Gastroesophageal sphincter (tissue), 4 donors: ENCODE measurements around the gene ARSJ. TPM values are rescaled to one million over a fixed set of nuclear protein-coding genes. Genes with fewer than 3 reads are reported as not detected.
A peak's percentile ranks its signal among the peaks of the same experiment; 100 is the strongest.

Experiments used
- ATAC-seq: fragments of 150-250 bp; one replicate; pipeline ENCODE4 v1.9.1; 2016; ENCODE audit warnings: mild to moderate bottlenecking, moderate library complexity
- H3K27ac ChIP-seq, 4 donors: fragments of 200-600 bp; sonication (generic) in 3 of 4; 1 replicate in 3 of 4; 2 replicates in 1 of 4; pipeline ENCODE4 v1.5.1; 2016 to 2019
- H3K27me3 ChIP-seq: fragments of 200-600 bp; sonication (generic); one replicate; pipeline ENCODE4 v1.5.1; 2019
- H3K36me3 ChIP-seq, 2 donors: fragments of 200-600 bp; sonication (generic); one replicate each; pipeline ENCODE4 v1.5.1; 2019; ENCODE audit warnings: control low read depth in 1 of 2
- H3K4me1 ChIP-seq, 3 donors: fragments of 200-600 bp; sonication (generic); 1 replicate in 2 of 3; 2 replicates in 1 of 3; pipeline ENCODE4 v1.5.1; 2016 to 2019; ENCODE audit warnings: control low read depth in 2 of 3
- H3K4me3 ChIP-seq, 2 donors: fragments of 200-600 bp; sonication (generic); one replicate each; pipeline ENCODE4 v1.5.1; 2019; ENCODE audit warnings: mild to moderate bottlenecking in 1 of 2, moderate library complexity in 1 of 2
- H3K9me3 ChIP-seq, 3 donors: fragments of 200-600 bp; sonication (generic); one replicate each; pipeline ENCODE4 v1.5.1; 2017 to 2019; ENCODE audit warnings: control low read depth in 2 of 3
- EP300 ChIP-seq: sonication (generic); formaldehyde crosslinking; IDR thresholded peaks from one replicate; pipeline ENCODE4 v1.6.1; 2017; ENCODE audit warnings: antibody characterized with exemption, mild to moderate bottlenecking
- POLR2A ChIP-seq, 2 donors: fragments of 450-650 bp; IDR thresholded peaks; one replicate each; pipeline ENCODE4 v1.6.1; 2017; ENCODE audit warnings: antibody characterized with exemption in 2 of 2, mild to moderate bottlenecking in 2 of 2, moderate library complexity in 1 of 2
- POLR2AphosphoS5 ChIP-seq: sonication (generic); formaldehyde crosslinking; IDR thresholded peaks from one replicate; pipeline ENCODE4 v1.6.1; 2017; ENCODE audit warnings: antibody characterized with exemption
- WGBS, 2 donors: methylation state at CpG; one replicate each; pipeline ENCODE4 v1.1.5; 2018; ENCODE audit warnings: low coverage in 1 of 2; 5-methylcytosine and 5-hydroxymethylcytosine counted together
- total RNA-seq, 4 donors: library from RNA; depleted of rRNA; stranded (reverse); fragments of >200 nt; gene quantifications; one replicate each; pipeline ENCODE4 v1.1.0, GENCODE V29; 2016
- TF ChIP-seq, protein P1 (sequence below), 4 experiments: fragments of 200-600 bp in 2 of 4; fragments of 450-650 bp in 2 of 4; sonication (generic) in 1 of 4; IDR thresholded peaks; one replicate each; pipeline ENCODE4 v1.5.1; 2017 to 2019; ENCODE audit warnings: antibody characterized with exemption in 4 of 4, mild to moderate bottlenecking in 2 of 4, moderate library complexity in 2 of 4

The ARSJ gene
- total RNA-seq, 4 donors from 2014 or later: 15.7 to 28.2 (median 22.8) TPM

DNA sequence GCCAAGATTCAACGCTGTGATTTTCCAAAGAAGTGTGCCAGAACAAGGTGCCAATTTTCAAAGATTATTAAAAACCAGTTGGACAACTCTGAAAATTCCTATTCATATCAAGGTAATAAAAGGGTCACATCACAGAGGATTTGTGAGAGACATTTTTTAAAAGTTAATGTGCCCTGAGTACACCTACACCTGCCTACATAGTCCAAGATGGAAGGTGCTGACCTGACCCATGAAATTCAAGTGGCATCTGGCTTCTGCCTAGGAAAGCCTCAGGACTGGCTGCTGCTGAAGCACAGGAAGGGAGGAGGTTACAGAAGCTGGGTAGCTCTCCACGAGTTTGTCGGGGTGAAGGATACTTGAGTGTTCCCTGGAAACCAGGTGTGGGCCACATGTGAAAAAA, 11.4 kb upstream of the ARSJ start:
- WGBS, 2 donors: 60 to 79% methylated on average over 1 to 3 of the region's 3 CpGs
- no peak for ATAC-seq
- no peak overlapping the region for H3K27ac ChIP-seq

DNA sequence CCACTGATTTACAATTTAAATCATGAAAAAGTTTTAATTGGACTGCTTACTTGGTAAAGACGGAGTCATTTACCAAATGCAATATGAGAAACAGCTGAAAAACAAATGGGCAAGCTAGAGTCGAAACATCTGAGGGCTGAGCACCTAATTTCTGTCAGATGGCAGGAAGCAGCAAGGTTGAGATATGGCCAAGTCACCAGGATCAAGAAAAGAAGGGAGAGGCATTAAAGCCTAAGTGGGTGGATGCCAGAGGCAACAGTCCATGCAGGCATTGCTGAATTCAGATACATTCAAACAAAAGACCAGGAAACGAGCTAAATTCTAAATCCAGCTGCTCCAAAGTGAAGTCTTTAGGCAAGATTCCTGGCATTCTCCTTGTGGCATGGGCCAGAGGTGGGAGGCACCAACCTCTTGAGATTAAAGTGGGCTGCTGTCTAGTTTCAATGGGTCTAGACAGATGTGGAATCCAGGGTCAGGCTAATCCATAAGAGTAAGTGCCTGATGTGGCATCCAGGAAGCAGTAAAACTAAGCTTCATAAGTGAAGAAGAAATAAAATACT, 8.0 kb upstream of the ARSJ start:
- Histone ChIP-seq H3K4me1 (peaks cover 0 to 3% (median 0%) of the 10 kb centered on the region in 3 donors), H3K27ac (no peak overlapping the region), H3K27me3 (no peaks in the 10 kb centered on the region), H3K4me3 (no peak overlapping the region), H3K36me3 (no peaks in the 10 kb centered on the region), H3K9me3 (no peaks in the 10 kb centered on the region)
- TF ChIP-seq POLR2A (IDR thresholded peaks at IDR 0.05) (no peak), EP300 (no peak), POLR2AphosphoS5 (no peak)
- TF ChIP-seq, protein P1, sequence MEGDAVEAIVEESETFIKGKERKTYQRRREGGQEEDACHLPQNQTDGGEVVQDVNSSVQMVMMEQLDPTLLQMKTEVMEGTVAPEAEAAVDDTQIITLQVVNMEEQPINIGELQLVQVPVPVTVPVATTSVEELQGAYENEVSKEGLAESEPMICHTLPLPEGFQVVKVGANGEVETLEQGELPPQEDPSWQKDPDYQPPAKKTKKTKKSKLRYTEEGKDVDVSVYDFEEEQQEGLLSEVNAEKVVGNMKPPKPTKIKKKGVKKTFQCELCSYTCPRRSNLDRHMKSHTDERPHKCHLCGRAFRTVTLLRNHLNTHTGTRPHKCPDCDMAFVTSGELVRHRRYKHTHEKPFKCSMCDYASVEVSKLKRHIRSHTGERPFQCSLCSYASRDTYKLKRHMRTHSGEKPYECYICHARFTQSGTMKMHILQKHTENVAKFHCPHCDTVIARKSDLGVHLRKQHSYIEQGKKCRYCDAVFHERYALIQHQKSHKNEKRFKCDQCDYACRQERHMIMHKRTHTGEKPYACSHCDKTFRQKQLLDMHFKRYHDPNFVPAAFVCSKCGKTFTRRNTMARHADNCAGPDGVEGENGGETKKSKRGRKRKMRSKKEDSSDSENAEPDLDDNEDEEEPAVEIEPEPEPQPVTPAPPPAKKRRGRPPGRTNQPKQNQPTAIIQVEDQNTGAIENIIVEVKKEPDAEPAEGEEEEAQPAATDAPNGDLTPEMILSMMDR (IDR thresholded peaks at IDR 0.05): no peak
- no peak for ATAC-seq
- WGBS, 2 donors: 97 to 100% methylated on average over 1 to 3 of the region's 3 CpGs

More for the DNA sequence above, 11.4 kb upstream of the ARSJ start:
- H3K4me3 ChIP-seq: no peak overlapping the region
- H3K27me3 ChIP-seq: no peaks in the 10 kb centered on the region
- TF ChIP-seq, protein P1 (IDR thresholded peaks at IDR 0.05): no peak
- no peak for TF ChIP-seq POLR2AphosphoS5
- TF ChIP-seq EP300: no peak
- no peak for TF ChIP-seq POLR2A (IDR thresholded peaks at IDR 0.05)
- H3K4me1 ChIP-seq: no peaks in the 10 kb centered on the region
- H3K9me3 ChIP-seq: no peaks in the 10 kb centered on the region
- H3K36me3 ChIP-seq: no peaks in the 10 kb centered on the region

DNA sequence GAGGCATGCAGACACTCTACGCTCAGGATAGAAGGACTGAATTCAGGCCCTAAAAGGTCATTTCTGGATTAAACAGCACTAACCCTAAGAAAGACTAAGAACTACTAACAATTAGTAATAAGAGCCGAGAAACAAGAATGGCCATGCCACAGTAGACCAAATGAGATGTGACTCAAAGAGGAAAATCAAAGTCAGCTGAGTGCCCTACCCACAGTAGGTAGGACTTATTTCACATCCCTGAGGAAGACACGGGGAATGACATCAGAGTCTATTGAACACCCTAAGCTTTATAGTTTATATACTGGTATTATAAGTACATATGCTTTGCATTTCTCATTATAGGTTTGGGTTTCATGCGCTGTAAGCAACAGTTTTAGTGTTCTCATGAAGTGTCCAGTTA, 2.7 kb upstream of the ARSJ start:
- Histone ChIP-seq H3K27me3 (no peaks in the 10 kb centered on the region), H3K36me3 (no peaks in the 10 kb centered on the region), H3K4me3 (no peak overlapping the region), H3K4me1 (peaks cover 4 to 33% (median 6%) of the 10 kb centered on the region in 3 donors), H3K27ac (no peak overlapping the region), H3K9me3 (no peaks in the 10 kb centered on the region)
- 79 to 82% methylated on average over 2 to 4 of the region's 4 CpGs for WGBS, 2 donors
- TF ChIP-seq POLR2A (IDR thresholded peaks at IDR 0.05) (no peak), EP300 (no peak), POLR2AphosphoS5 (no peak)
- TF ChIP-seq, protein P1 (IDR thresholded peaks at IDR 0.05): no peak
- ATAC-seq: no peak

- Histone ChIP-seq H3K27ac (no peak overlapping the region), H3K36me3 (no peaks in the 10 kb centered on the region), H3K4me3 (no peak overlapping the region), H3K27me3 (no peaks in the 10 kb centered on the region), H3K4me1 (peaks cover 4 to 33% (median 6%) of the 10 kb centered on the region in 3 donors), H3K9me3 (no peaks in the 10 kb centered on the region)
- ATAC-seq: no peak
- TF ChIP-seq EP300: no peak
- no peak for TF ChIP-seq POLR2AphosphoS5
- no peak for TF ChIP-seq POLR2A (IDR thresholded peaks at IDR 0.05)
- TF ChIP-seq, protein P1 (IDR thresholded peaks at IDR 0.05): no peak
- WGBS, 2 donors: 80 to 93% methylated on average over 2 of the region's 2 CpGs
Observed at GRCh38 chr4:113981591-113981990, 2.1 kb upstream of the ARSJ start.

DNA sequence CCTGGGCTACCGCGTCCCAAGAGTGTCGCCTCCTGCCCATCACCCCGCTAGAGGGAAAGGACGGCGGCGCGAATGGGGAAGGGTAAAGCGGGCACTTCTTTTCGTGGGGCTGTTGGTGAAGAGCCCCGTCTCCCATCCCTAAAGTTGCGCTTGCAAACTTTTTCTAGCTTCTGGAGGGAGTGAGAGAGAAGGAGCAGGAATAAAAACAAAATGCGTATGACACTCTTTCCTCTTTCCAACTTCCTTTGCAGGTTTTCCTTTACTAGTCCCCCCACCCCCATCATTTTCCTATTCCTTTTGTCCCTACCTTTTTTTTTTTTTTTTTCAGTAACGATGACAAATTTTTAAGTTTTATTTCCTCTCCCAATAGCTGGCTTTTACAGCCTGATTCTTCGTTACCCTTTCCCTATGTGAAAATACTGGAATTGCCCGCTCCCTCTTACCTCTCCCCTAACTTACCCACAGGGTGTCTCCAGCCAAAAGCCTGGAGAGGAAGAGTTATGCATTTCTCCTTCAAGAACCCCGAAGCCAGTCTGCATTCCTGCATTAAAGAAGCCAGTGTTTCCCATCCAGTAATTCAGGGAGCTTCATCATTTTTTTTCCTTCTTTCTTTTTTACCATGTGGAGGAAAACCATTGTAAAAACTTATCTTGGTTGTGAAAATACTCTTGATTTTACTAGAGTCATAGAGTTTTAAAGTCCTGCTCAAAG, 613 bp upstream of the ARSJ start:
- Histone ChIP-seq H3K4me3 (peak overlapping the region; percentile 66 to 99), H3K36me3 (no peaks in the 10 kb centered on the region), H3K4me1 (peaks cover 4 to 43% (median 6%) of the 10 kb centered on the region in 3 donors), H3K9me3 (no peaks in the 10 kb centered on the region), H3K27me3 (no peaks in the 10 kb centered on the region), H3K27ac (peak overlapping the region; percentile 85 to 90 (median 87))
- 0 to 6% methylated on average over 3 to 9 of the region's 17 CpGs for WGBS, 2 donors
- TF ChIP-seq, protein P1 (IDR thresholded peaks at IDR 0.05): peak in 2 of 4 experiments; percentile 4
- no peak for TF ChIP-seq POLR2A (IDR thresholded peaks at IDR 0.05)
- no peak for TF ChIP-seq EP300
- ATAC-seq: no peak
